ENCODE measurements around the gene RAVER1. TPM values are rescaled to one million over a fixed set of nuclear protein-coding genes. Genes with fewer than 3 reads are reported as not detected.
"Not testable (repeated sequence)": the region's sequence is repeated elsewhere in the genome, so short reads cannot be mapped to it uniquely, and the experiment has no call there.

RAVER1 gene
- total and polyA plus RNA-seq, 10 of the 15 experiments (the other 5 are each of a cell fraction or from before 2014, with no cell fraction given), result 0.03 to 87.0 (median 12.1) TPM

- TF ChIP-seq BCL3 (IDR thresholded peaks at IDR 0.05; ENCODE audit: borderline replicate concordance, insufficient read depth, low read depth, low read length, poor library complexity, severe bottlenecking), result peak; percentile 85
- no peak for TF ChIP-seq KDM1A (IDR thresholded peaks at IDR 0.05; ENCODE audit: borderline replicate concordance)
- ATAC-seq (no peak), DNase-seq (ENCODE audit: low read depth, low spot score) (no peak), FAIRE-seq (no peak)
- no peak overlapping the region for H3K27ac ChIP-seq (ENCODE audit: control insufficient read depth, insufficient read depth)
- in situ Hi-C loops (cut with MboI), result no loop called here
- RAD21 ChIA-PET (ENCODE audit: unreplicated experiment), result interaction anchor here (0.9 kb wide), 1 partner anchor 89 kb away, joined by 4 read pairs; the partner anchor contains the start of gene ICAM5
- no peak overlapping the region for H3K9ac ChIP-seq (ENCODE audit: control insufficient read depth, insufficient read depth, low read length)
- no peak overlapping the region for H3K4me3 ChIP-seq
- intact Hi-C loops (cut with micrococcal nuclease; ENCODE audit: unreplicated experiment), result no loop called here
- peaks cover 18% of the 10 kb centered on the region for H3K4me1 ChIP-seq (ENCODE audit: control insufficient read depth, insufficient read depth, low read length)
- CTCF ChIA-PET, result interaction anchor here (0.5 to 12.4 kb wide), 2 partner anchors 109 to 329 kb away, joined by 4 to 370 read pairs; partner anchors contain the start of gene ICAM1
- H3K36me3 ChIP-seq (ENCODE audit: control insufficient read depth in 2 of 2, insufficient read depth in 2 of 2, low read length in 1 of 2), result peaks cover 3 to 7% of the 10 kb centered on the region in 2 experiments; a peak in 3 of 4 replicates
- no peaks in the 10 kb centered on the region for H4K20me1 ChIP-seq (ENCODE audit: control insufficient read depth, insufficient read depth)
- 99% methylated on average over 8 of the region's 8 CpGs for WGBS (ENCODE audit: insufficient coverage, insufficient replicate concordance, low lambda C conversion rate, missing lambda C conversion rate)
- H3K9me3 ChIP-seq (replicated peaks; ENCODE audit: control insufficient read depth, insufficient read depth, low read length), result no peaks in the 10 kb centered on the region
- peak overlapping the region; percentile 32 for H3K4me2 ChIP-seq (ENCODE audit: control insufficient read depth, insufficient read depth)
- peaks cover 25% of the 10 kb centered on the region for H3K79me2 ChIP-seq (ENCODE audit: control insufficient read depth, insufficient read depth, low read length)
- H3K27me3 ChIP-seq (replicated peaks in 1 of 2; ENCODE audit: control insufficient read depth in 2 of 2, insufficient read depth in 2 of 2, low read length in 1 of 2), result no peaks in the 10 kb centered on the region
- H2AFZ ChIP-seq (ENCODE audit: control insufficient read depth, low read depth, low read length), result no peak overlapping the region
- BruUV-seq (replicated peaks), result no TSS peak
- POLR2A ChIA-PET, result interaction anchor here (3.4 kb wide), 1 partner anchor 107 kb away, joined by 43 read pairs; the partner anchor contains the start of gene ICAM1
- SMC1A ChIA-PET (ENCODE audit: uncharacterized antibody, unreplicated experiment), result interaction anchor here (0.9 to 1.3 kb wide), 2 partner anchors 11 to 116 kb away, joined by 3 to 7 read pairs; no protein-coding TSS in a partner anchor
Measured at GRCh38 chr19:10378124-10378523, 44.8 kb upstream of the RAVER1 start.

- Histone ChIP-seq H3K4me1 (ENCODE audit: control insufficient read depth, insufficient read depth, low read length) (peaks cover 18% of the 10 kb centered on the region), H3K79me2 (ENCODE audit: control insufficient read depth, insufficient read depth, low read length) (peaks cover 25% of the 10 kb centered on the region)
- H4K20me1 ChIP-seq (ENCODE audit: control insufficient read depth, insufficient read depth); H3K4me2 ChIP-seq (ENCODE audit: control insufficient read depth, insufficient read depth); in situ Hi-C loops (cut with MboI); H3K27ac ChIP-seq (ENCODE audit: control insufficient read depth, insufficient read depth); H3K4me3 ChIP-seq; FAIRE-seq; POLR2A ChIA-PET; H3K27me3 ChIP-seq (replicated peaks in 1 of 2; ENCODE audit: control insufficient read depth in 2 of 2, insufficient read depth in 2 of 2, low read length in 1 of 2); H2AFZ ChIP-seq (ENCODE audit: control insufficient read depth, low read depth, low read length); ATAC-seq; H3K9me3 ChIP-seq (replicated peaks; ENCODE audit: control insufficient read depth, insufficient read depth, low read length); H3K9ac ChIP-seq (ENCODE audit: control insufficient read depth, insufficient read depth, low read length); CTCF ChIA-PET; H3K36me3 ChIP-seq (ENCODE audit: control insufficient read depth in 2 of 2, insufficient read depth in 2 of 2, low read length in 1 of 2); SMC1A ChIA-PET (ENCODE audit: uncharacterized antibody, unreplicated experiment); intact Hi-C loops (cut with micrococcal nuclease; ENCODE audit: unreplicated experiment); DNase-seq (ENCODE audit: low read depth, low spot score): not testable (repeated sequence)
- WGBS (ENCODE audit: insufficient coverage, insufficient replicate concordance, low lambda C conversion rate, missing lambda C conversion rate), result 97% methylated on average over 2 of the region's 2 CpGs
- RAD21 ChIA-PET (ENCODE audit: unreplicated experiment), result interaction anchor here (1.0 kb wide), 1 partner anchor 33 kb away, joined by 3 read pairs; no protein-coding TSS in a partner anchor
- TSS peak; percentile 37 for BruUV-seq (replicated peaks)
Measured at GRCh38 chr19:10377140-10377640, 43.9 kb upstream of the RAVER1 start.

All from GM12878 (cell line).